GM13977 (cell line): Measurements from ENCODE around the gene PET100.

Experiments used
- DNase-seq: peaks from one replicate; pipeline ENCODE4 v3.0.0; 2012; ENCODE audit warnings: low spot score
- CTCF ChIP-seq: IDR thresholded peaks from 2 replicates; pipeline ENCODE4 v1.5.1; 2012; ENCODE audit warnings: mild to moderate bottlenecking, control low read depth; ENCODE audit not compliant: insufficient read depth; ENCODE audit errors: extremely low read depth, missing control alignments
- in situ Hi-C: fragments of 300-500 bp; cut with MboI; formaldehyde crosslinking; loops from one replicate; pipeline ENCODE4 v1.12.0; 2022; ENCODE audit warnings: low sequenced_read_pairs, low pct_unique_long_range_greater_than_20kb, mixed read lengths, inconsistent platforms; ENCODE audit not compliant: unreplicated experiment

Gene PET100

GRCh38 chr19:7612282-7613274, 17.0 kb upstream of the PET100 start:
- TF ChIP-seq CTCF = no peak
- no peak for DNase-seq
- in situ Hi-C loops = no loop called here

- DNase-seq = no peak
- in situ Hi-C loops = no loop called here
- TF ChIP-seq CTCF = no peak
Observed at GRCh38 chr19:7614859-7615741, 14.5 kb upstream of the PET100 start.

GRCh38 chr19:7617172-7617571, 12.4 kb upstream of the PET100 start:
- no peak for TF ChIP-seq CTCF
- no peak for DNase-seq
- in situ Hi-C loops = no loop called here

DNA sequence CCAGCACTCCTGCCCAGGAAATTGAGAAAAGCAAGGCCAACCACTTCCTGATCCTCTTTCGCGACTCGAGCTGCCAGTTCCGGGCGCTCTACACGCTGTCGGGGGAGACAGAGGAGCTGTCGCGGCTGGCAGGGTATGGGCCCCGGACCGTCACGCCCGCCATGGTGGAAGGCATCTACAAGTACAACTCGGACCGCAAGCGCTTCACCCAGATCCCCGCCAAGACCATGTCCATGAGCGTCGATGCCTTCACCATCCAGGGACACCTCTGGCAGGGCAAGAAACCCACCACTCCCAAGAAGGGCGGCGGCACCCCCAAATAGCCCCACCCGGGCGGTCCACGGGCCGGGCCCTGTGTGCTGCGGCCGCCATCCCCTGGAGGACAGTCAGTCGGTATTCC, 11.9 kb upstream of the PET100 start:
- no peak for DNase-seq
- in situ Hi-C loops = no loop called here
- TF ChIP-seq CTCF = no peak

GRCh38 chr19:7618348-7618747, 11.2 kb upstream of the PET100 start:
- DNase-seq = no peak

More at GRCh38 chr19:7618348-7618747, 11.2 kb upstream of the PET100 start:
- in situ Hi-C loops = no loop called here
- no peak for TF ChIP-seq CTCF
